ENCODE data around the gene ZMYM2. TPM values are rescaled to one million over a fixed set of nuclear protein-coding genes. Genes with fewer than 3 reads are reported as not detected.

Gene ZMYM2
- total and polyA plus RNA-seq, 2 donors (not counting 1 experiment from before 2014, with no cell fraction given): 37.3 to 63.4 TPM

- Histone ChIP-seq H3K4me2 (ENCODE audit: extremely low read depth, insufficient read depth, low read length) (no peak overlapping the region), H3K9me3 (ENCODE audit: control insufficient read depth, insufficient read depth, low read depth, low read length) (no peaks in the 10 kb centered on the region), H4K20me1 (ENCODE audit: control insufficient read depth, extremely low read depth, insufficient read depth, low read length) (no peaks in the 10 kb centered on the region)
These were observed 143.2 kb downstream of the ZMYM2 start for GRCh38 chr13:20101467-20102316.

GRCh38 chr13:20102525-20103180, 144.1 kb downstream of the ZMYM2 start:
- H3K27ac ChIP-seq (ENCODE audit: insufficient read depth, low read length): no peak overlapping the region

More at GRCh38 chr13:20101467-20102316, 143.2 kb downstream of the ZMYM2 start:
- no peaks in the 10 kb centered on the region for H3K36me3 ChIP-seq (ENCODE audit: control insufficient read depth, insufficient read depth, low read length)
- peaks cover 38% of the 10 kb centered on the region for H3K27me3 ChIP-seq (ENCODE audit: control insufficient read depth, insufficient read depth, low read length)
- H2AFZ ChIP-seq (ENCODE audit: low read length): no peak overlapping the region
- H3K27ac ChIP-seq (ENCODE audit: insufficient read depth, low read length): no peak overlapping the region
- no peak for DNase-seq (ENCODE audit: low read depth in 2 of 2)
- H3K4me3 ChIP-seq (replicated peaks in 1 of 4; ENCODE audit: control extremely low read depth in 1 of 4, insufficient read depth in 1 of 4, low read depth in 3 of 4, low read length in 4 of 4): no peak overlapping the region
- H3K9ac ChIP-seq (ENCODE audit: insufficient read depth, low read length): no peak overlapping the region
- no peaks in the 10 kb centered on the region for H3K4me1 ChIP-seq (ENCODE audit: control insufficient read depth, extremely low read depth, insufficient read depth, low read length)
- no peaks in the 10 kb centered on the region for H3K79me2 ChIP-seq (ENCODE audit: control insufficient read depth, insufficient read depth, low read length)
- TF ChIP-seq CTCF (conservative IDR thresholded peaks at IDR 0.05 in 1 of 2, IDR thresholded peaks at IDR 0.05 in 1 of 2; ENCODE audit: low read depth in 1 of 2, low read length in 2 of 2): no peak
- no peak for TF ChIP-seq EZH2 (IDR thresholded peaks at IDR 0.05; ENCODE audit: low read length, missing control alignments)

More at GRCh38 chr13:20102525-20103180, 144.1 kb downstream of the ZMYM2 start:
- Histone ChIP-seq H3K36me3 (ENCODE audit: control insufficient read depth, insufficient read depth, low read length) (no peaks in the 10 kb centered on the region), H3K4me2 (ENCODE audit: extremely low read depth, insufficient read depth, low read length) (no peak overlapping the region), H4K20me1 (ENCODE audit: control insufficient read depth, extremely low read depth, insufficient read depth, low read length) (no peaks in the 10 kb centered on the region), H2AFZ (ENCODE audit: low read length) (no peak overlapping the region), H3K4me1 (ENCODE audit: control insufficient read depth, extremely low read depth, insufficient read depth, low read length) (no peaks in the 10 kb centered on the region), H3K9me3 (ENCODE audit: control insufficient read depth, insufficient read depth, low read depth, low read length) (no peaks in the 10 kb centered on the region), H3K4me3 (replicated peaks in 1 of 4; ENCODE audit: control extremely low read depth in 1 of 4, insufficient read depth in 1 of 4, low read depth in 3 of 4, low read length in 4 of 4) (no peak overlapping the region), H3K79me2 (ENCODE audit: control insufficient read depth, insufficient read depth, low read length) (no peaks in the 10 kb centered on the region), H3K9ac (ENCODE audit: insufficient read depth, low read length) (no peak overlapping the region), H3K27me3 (ENCODE audit: control insufficient read depth, insufficient read depth, low read length) (peaks cover 38% of the 10 kb centered on the region)
- TF ChIP-seq CTCF (conservative IDR thresholded peaks at IDR 0.05 in 1 of 2, IDR thresholded peaks at IDR 0.05 in 1 of 2; ENCODE audit: low read depth in 1 of 2, low read length in 2 of 2): no peak
- no peak for TF ChIP-seq EZH2 (IDR thresholded peaks at IDR 0.05; ENCODE audit: low read length, missing control alignments)
- DNase-seq (ENCODE audit: low read depth in 2 of 2): no peak

Data from fibroblast of lung (primary cell).